ENCODE results near the gene COL4A2.

DNA sequence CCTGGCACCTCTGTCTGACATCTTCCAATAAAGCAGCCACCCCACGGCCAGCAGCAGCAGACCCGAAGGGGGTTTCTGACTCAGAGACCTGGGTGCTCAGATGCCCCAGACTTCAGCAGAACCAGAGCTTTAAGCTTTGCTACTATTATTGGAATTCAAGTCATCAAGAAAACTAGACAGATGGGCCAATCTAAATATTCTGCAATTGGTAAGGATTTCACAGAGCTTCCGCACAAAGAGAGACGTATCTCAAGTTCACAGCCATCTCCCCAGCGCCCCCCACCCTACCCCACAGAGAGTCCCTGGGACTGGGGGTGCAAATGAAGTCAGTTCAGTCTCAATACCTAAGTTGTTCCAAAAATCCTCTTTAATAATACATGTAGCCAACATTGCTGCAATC is 215.6 kb downstream of the COL4A2 start:
- TF ChIP-seq, protein P1, sequence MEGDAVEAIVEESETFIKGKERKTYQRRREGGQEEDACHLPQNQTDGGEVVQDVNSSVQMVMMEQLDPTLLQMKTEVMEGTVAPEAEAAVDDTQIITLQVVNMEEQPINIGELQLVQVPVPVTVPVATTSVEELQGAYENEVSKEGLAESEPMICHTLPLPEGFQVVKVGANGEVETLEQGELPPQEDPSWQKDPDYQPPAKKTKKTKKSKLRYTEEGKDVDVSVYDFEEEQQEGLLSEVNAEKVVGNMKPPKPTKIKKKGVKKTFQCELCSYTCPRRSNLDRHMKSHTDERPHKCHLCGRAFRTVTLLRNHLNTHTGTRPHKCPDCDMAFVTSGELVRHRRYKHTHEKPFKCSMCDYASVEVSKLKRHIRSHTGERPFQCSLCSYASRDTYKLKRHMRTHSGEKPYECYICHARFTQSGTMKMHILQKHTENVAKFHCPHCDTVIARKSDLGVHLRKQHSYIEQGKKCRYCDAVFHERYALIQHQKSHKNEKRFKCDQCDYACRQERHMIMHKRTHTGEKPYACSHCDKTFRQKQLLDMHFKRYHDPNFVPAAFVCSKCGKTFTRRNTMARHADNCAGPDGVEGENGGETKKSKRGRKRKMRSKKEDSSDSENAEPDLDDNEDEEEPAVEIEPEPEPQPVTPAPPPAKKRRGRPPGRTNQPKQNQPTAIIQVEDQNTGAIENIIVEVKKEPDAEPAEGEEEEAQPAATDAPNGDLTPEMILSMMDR (IDR thresholded peaks at IDR 0.05), result no peak
- TF ChIP-seq POLR2A (IDR thresholded peaks at IDR 0.05), result no peak

All from transverse colon (tissue), 3 donors.